ENCODE data around the gene TMX4. TPM values are rescaled to one million over a fixed set of nuclear protein-coding genes. Genes with fewer than 3 reads are reported as not detected.

Gene TMX4
- total and polyA plus RNA-seq, 2 donors (not counting 3 experiments of a cell fraction or from before 2014, with no cell fraction given): 6.5 to 30.3 TPM

DNA sequence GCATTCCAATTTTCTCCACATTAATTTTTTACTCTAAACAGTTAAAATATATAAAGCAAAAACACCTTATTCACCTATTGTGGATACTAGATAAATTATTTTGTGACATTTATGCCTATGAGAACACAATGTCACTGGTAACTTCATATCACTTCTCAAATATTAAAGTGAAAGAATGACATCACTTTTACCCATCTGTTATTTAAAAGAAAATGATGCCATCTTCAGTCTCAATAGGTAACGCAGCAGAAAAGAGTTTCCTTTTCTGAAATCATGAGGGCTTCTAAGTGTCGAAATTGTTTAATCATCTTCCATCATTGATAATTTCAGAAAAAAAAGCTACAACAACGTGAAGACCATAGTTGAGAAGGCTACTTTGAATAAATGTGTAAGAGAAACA lies 82.2 kb downstream of the TMX4 start:
- DNase-seq (ENCODE audit: low read depth, low spot score): no peak
- TF ChIP-seq POLR2AphosphoS5 (IDR thresholded peaks at IDR 0.05; ENCODE audit: insufficient read depth, low read depth, low read length): no peak
- no peak for TF ChIP-seq CTCF (IDR thresholded peaks at IDR 0.05; ENCODE audit: extremely low read depth in 1 of 2, insufficient read depth in 1 of 2, low read depth in 1 of 2, low read length in 2 of 2)
- FAIRE-seq: no peak
- ChIA-PET CTCF (interaction anchor here (0.6 to 6.3 kb wide), 33 partner anchors 8 to 1797 kb away, joined by 3 to 531 read pairs (median 6); partner anchors contain the start of gene PLCB1), POLR2A (no interaction called here)
- Histone ChIP-seq H3K9me1 (replicated peaks; ENCODE audit: control insufficient read depth, extremely low read depth, insufficient read depth, low read length) (no peaks in the 10 kb centered on the region), H3K27ac (ENCODE audit: insufficient read depth, low read depth, low read length) (no peak overlapping the region), H3K36me3 (ENCODE audit: control insufficient read depth in 2 of 2, extremely low read depth in 1 of 2, insufficient read depth in 2 of 2, low read length in 2 of 2) (no peaks in the 10 kb centered on the region), H3K9ac (replicated peaks; ENCODE audit: extremely low read depth, insufficient read depth, low read length) (no peak overlapping the region), H3K4me1 (ENCODE audit: control insufficient read depth, extremely low read depth, insufficient read depth, low read length) (peaks cover 10% of the 10 kb centered on the region), H3K79me2 (ENCODE audit: control insufficient read depth, insufficient read depth, low read length) (no peaks in the 10 kb centered on the region), H4K20me1 (replicated peaks; ENCODE audit: control insufficient read depth, extremely low read depth, insufficient read depth, low read length) (no peaks in the 10 kb centered on the region), H3K27me3 (ENCODE audit: control insufficient read depth in 2 of 2, insufficient read depth in 2 of 2, low read length in 2 of 2) (no peaks in the 10 kb centered on the region), H3K9me3 (replicated peaks; ENCODE audit: control insufficient read depth, insufficient read depth, low read length) (no peaks in the 10 kb centered on the region), H2AFZ (ENCODE audit: low read depth, low read length) (no peak overlapping the region), H3K4me2 (ENCODE audit: insufficient read depth, low read length) (no peak overlapping the region), H3K4me3 (replicated peaks in 1 of 3; ENCODE audit: insufficient read depth in 1 of 3, low read depth in 1 of 3, low read length in 3 of 3) (no peak overlapping the region)
- intact Hi-C loops (cut with micrococcal nuclease) (loop anchor here (2.0 to 10.0 kb wide), 3 partner anchors 81 to 447 kb away; partner anchors contain the start of genes PLCB1 and TMX4), dilution Hi-C loops (cut with MboI; ENCODE audit: extremely low pct_ligation_motif_present, low sequenced_read_pairs) (no loop called here)
- BruUV-seq (replicated peaks): no TSS peak

DNA sequence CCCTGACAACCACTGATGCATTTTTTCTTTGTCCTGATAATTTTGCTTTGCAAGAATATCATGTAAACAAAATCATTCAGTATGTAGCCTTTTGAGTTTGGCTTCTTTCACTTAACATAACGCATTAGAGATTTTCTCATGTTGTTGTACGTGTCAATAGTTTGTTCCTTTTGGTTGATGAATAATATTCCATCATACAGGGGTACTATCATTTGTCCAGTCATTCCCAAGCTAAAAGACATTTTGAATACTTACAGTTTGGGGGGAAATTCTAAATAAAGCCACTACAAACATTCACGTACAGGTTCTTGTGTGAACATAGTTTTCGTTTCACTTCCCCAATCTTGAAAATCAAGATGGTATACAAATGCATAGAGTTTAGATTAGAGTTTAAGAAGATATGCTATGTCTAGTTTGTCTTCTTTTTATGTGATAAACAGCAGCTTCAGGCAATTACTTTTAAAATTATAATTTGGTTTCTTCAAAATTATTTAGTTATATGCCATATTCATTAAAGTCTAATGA lies 84.5 kb downstream of the TMX4 start:
- H2AFZ ChIP-seq (ENCODE audit: low read depth, low read length): no peak overlapping the region
- no peaks in the 10 kb centered on the region for H4K20me1 ChIP-seq (replicated peaks; ENCODE audit: control insufficient read depth, extremely low read depth, insufficient read depth, low read length)
- no TSS peak for BruUV-seq (replicated peaks)
- TF ChIP-seq POLR2A (IDR thresholded peaks at IDR 0.05; ENCODE audit: low read depth, low read length): no peak
- TF ChIP-seq GATA2 (IDR thresholded peaks at IDR 0.05; ENCODE audit: insufficient read depth, insufficient read length, low read depth, low read length): no peak
- TF ChIP-seq, protein P1, sequence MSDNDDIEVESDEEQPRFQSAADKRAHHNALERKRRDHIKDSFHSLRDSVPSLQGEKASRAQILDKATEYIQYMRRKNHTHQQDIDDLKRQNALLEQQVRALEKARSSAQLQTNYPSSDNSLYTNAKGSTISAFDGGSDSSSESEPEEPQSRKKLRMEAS (IDR thresholded peaks at IDR 0.05; ENCODE audit: insufficient read depth, insufficient read length): no peak
- TF ChIP-seq MYC (IDR thresholded peaks at IDR 0.05; ENCODE audit: low read depth, low read length): no peak
- no peak for TF ChIP-seq FOS (IDR thresholded peaks at IDR 0.05; ENCODE audit: borderline replicate concordance, insufficient read depth, low read length)
- POLR2A ChIA-PET: no interaction called here
- CTCF ChIA-PET: interaction anchor here (1.2 to 6.3 kb wide), 2 partner anchors 785 to 1142 kb away, joined by 3 to 531 read pairs; no protein-coding TSS in a partner anchor
- FAIRE-seq (no peak), DNase-seq (ENCODE audit: low read depth, low spot score) (no peak)
- no peak overlapping the region for H3K9ac ChIP-seq (replicated peaks; ENCODE audit: extremely low read depth, insufficient read depth, low read length)
- no peak overlapping the region for H3K27ac ChIP-seq (ENCODE audit: insufficient read depth, low read depth, low read length)
- H3K27me3 ChIP-seq (ENCODE audit: control insufficient read depth in 2 of 2, insufficient read depth in 2 of 2, low read length in 2 of 2): no peaks in the 10 kb centered on the region
- H3K4me2 ChIP-seq (ENCODE audit: insufficient read depth, low read length): no peak overlapping the region
- dilution Hi-C loops (cut with MboI; ENCODE audit: extremely low pct_ligation_motif_present, low sequenced_read_pairs) (no loop called here), intact Hi-C loops (cut with micrococcal nuclease) (loop anchor here (5.0 to 10.0 kb wide), 2 partner anchors 197 to 450 kb away; partner anchors contain the start of gene PLCB1)
- H3K4me3 ChIP-seq (replicated peaks in 1 of 3; ENCODE audit: insufficient read depth in 1 of 3, low read depth in 1 of 3, low read length in 3 of 3): no peak overlapping the region
- no peaks in the 10 kb centered on the region for H3K9me1 ChIP-seq (replicated peaks; ENCODE audit: control insufficient read depth, extremely low read depth, insufficient read depth, low read length)
- no peaks in the 10 kb centered on the region for H3K79me2 ChIP-seq (ENCODE audit: control insufficient read depth, insufficient read depth, low read length)
- H3K4me1 ChIP-seq (ENCODE audit: control insufficient read depth, extremely low read depth, insufficient read depth, low read length): peaks cover 10% of the 10 kb centered on the region
- H3K36me3 ChIP-seq (ENCODE audit: control insufficient read depth in 2 of 2, extremely low read depth in 1 of 2, insufficient read depth in 2 of 2, low read length in 2 of 2): no peaks in the 10 kb centered on the region
- no peaks in the 10 kb centered on the region for H3K9me3 ChIP-seq (replicated peaks; ENCODE audit: control insufficient read depth, insufficient read depth, low read length)

Measured in endothelial cell of umbilical vein (primary cell).